Retinal pigment epithelial cell (primary cell): ENCODE results near the gene FNDC10.

Experiments
- DNase-seq: peaks from one replicate; pipeline ENCODE4 v3.0.0-alpha.2; 2010; ENCODE audit warnings: low read depth
- H3K4me3 ChIP-seq: 2 replicates; pipeline ENCODE4 v1.5.1; 2011; ENCODE audit warnings: mild to moderate bottlenecking, low read length, control low read depth, moderate library complexity
- TF ChIP-seq, protein P1 (sequence below): conservative IDR thresholded peaks from 2 replicates; pipeline ENCODE4 v1.5.1; 2011; ENCODE audit warnings: low read depth, low read length, control low read depth, inconsistent platforms

The FNDC10 gene

DNA sequence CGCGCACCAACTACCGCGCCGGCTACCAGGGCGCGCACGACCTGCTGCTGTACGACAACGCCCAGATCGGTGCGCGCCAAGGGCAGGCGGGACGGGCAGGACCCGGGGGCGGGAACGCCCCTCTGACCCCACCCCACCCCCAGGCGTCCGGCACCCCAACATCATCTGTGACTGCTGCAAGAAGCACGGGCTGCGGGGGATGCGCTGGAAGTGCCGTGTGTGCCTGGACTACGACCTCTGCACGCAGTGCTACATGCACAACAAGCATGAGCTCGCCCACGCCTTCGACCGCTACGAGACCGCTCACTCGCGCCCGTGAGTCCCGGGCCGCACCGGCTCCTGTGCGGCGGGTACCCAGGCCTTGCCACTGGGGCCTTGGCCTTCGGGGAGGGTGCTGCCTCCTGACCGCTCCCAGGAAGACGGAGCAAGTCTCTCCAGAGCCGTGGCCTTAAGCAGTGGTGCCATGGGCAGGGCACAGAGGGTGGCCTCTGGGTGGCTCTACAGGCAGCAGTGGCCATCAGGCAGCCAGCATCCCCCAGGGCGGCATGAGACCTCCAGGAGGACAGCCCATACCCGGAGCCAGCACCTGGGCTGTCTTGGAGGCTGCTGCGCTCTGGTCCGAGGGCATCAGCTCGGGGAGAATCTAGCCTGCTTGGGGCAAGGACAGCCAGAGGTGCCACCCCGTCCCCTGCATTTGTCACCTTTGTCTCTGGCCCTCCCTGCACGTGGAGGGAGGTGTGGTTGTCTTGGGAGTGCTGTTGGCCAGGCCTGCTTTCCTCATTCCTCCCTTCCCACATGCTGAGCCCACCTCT, 23.9 kb upstream of the FNDC10 start:
- no peak overlapping the region for H3K4me3 ChIP-seq
- no peak for DNase-seq
- TF ChIP-seq, protein P1, sequence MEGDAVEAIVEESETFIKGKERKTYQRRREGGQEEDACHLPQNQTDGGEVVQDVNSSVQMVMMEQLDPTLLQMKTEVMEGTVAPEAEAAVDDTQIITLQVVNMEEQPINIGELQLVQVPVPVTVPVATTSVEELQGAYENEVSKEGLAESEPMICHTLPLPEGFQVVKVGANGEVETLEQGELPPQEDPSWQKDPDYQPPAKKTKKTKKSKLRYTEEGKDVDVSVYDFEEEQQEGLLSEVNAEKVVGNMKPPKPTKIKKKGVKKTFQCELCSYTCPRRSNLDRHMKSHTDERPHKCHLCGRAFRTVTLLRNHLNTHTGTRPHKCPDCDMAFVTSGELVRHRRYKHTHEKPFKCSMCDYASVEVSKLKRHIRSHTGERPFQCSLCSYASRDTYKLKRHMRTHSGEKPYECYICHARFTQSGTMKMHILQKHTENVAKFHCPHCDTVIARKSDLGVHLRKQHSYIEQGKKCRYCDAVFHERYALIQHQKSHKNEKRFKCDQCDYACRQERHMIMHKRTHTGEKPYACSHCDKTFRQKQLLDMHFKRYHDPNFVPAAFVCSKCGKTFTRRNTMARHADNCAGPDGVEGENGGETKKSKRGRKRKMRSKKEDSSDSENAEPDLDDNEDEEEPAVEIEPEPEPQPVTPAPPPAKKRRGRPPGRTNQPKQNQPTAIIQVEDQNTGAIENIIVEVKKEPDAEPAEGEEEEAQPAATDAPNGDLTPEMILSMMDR: no peak

DNA sequence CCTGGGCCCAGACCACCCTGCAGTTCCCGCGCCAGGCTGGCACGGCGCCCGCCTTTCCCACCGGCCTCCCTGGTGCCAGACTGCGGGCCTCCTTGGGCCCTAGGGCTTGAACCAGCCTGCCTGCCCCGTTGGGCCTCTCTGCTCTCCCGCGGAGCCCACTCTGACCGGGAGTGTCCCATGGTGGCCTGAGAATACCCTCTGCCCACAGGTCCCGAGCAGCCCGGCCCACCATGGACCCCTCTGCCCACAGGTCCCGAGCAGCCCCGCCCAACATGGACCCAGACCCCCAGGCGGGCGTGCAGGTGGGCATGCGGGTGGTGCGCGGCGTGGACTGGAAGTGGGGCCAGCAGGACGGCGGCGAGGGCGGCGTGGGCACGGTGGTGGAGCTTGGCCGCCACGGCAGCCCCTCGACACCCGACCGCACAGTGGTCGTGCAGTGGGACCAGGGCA, 23.3 kb upstream of the FNDC10 start:
- no peak for DNase-seq
- no peak overlapping the region for H3K4me3 ChIP-seq
- TF ChIP-seq, protein P1: no peak

DNA sequence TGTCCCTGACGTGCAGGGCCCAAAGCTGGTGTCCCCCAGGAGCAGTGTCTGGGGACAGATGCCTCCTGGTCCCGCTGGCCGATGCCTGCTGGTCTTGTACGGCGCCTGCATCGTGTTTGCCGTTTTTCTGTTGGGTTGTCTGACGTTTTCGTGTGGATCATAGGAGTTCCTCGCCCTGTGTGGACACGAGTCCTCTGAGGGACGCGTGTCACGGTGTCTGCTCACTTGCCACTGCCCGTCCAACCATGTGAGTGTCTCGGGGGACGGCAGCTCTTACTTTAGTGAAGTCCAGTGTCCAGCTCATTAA, 22.8 kb upstream of the FNDC10 start:
- TF ChIP-seq, protein P1: no peak
- H3K4me3 ChIP-seq: no peak overlapping the region
- DNase-seq: no peak

DNA sequence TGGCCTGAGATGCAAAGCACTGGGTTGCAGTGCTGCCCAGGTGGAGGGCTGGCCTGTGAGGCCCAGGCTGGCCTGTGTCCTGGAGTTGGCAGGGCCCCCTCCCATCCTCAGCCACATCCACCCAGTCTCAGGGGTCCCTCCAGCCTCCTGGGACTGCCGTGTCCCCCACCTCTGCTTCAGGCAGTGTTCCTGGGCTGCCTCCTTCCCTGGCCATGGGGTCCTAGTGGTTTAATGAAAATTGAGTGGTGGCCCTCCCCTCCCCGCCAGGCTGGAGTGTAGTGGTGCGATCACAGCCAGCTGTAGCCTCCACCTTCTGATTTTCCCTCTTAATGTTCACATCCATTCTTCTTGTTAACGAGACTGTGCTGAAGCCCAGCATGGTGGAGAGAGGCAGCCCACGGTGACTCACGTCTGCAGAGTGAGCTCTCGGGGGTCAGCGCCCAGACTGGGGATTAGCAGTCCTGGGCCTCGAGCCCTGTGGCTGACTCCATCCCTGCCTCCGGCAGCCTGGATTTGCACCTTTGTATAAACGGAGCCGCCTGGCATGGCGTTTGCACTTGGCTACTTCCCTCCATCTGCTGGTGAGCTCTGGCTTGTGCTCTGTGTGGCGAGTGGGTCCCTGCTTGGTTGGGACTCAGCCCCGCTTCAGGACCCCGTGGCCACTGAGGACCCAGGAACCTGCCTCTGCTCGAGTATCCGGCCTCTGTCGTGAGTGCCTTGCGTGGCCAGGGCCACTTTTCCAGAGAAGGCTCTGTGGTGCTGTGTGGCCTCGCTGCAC, 22.3 kb upstream of the FNDC10 start:
- DNase-seq: peak; percentile 81
- TF ChIP-seq, protein P1: peak; percentile 8
- H3K4me3 ChIP-seq: no peak overlapping the region

DNA sequence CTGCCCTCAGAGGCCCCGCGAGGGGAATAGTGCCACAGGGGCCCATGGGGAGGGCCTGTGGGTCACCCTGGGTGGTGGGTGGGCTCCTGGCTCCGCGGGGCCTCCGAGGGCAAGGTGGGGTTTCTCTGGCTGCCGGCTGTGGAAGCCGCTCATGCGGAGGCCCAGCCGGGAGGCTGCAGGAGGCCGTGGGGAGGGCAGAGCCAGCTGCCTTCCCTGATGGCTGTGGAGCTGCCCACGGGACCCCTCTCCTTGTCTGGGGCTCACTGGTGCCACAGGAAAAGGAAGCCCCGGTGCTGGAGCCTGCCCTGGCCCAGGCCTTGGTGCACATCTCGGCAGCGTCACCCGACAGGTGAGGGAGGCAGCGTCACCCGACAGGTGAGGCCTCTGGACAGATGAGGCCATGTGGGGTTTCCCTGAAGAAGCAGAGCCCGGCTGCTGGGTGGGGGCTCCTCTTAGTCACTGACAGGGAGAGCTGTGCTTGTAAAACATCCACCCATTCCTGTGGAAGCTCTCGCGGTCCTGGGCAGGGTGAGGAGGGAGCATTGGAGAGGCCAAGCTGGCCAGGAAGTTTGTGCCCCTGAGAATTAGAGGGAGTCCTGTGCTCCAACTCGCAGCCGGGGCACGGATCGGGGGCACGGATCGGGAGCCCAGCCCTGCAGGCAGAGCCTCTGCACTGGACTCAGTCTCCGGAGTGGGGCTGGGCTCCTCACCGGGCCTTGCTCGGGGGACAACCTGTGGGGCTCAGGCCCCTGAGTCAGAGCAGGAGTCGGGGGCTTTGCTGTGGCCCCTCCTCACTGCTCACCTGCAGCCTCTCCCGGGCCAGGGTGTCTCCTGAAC, 21.5 kb upstream of the FNDC10 start:
- no peak for DNase-seq
- no peak overlapping the region for H3K4me3 ChIP-seq
- TF ChIP-seq, protein P1: no peak

DNA sequence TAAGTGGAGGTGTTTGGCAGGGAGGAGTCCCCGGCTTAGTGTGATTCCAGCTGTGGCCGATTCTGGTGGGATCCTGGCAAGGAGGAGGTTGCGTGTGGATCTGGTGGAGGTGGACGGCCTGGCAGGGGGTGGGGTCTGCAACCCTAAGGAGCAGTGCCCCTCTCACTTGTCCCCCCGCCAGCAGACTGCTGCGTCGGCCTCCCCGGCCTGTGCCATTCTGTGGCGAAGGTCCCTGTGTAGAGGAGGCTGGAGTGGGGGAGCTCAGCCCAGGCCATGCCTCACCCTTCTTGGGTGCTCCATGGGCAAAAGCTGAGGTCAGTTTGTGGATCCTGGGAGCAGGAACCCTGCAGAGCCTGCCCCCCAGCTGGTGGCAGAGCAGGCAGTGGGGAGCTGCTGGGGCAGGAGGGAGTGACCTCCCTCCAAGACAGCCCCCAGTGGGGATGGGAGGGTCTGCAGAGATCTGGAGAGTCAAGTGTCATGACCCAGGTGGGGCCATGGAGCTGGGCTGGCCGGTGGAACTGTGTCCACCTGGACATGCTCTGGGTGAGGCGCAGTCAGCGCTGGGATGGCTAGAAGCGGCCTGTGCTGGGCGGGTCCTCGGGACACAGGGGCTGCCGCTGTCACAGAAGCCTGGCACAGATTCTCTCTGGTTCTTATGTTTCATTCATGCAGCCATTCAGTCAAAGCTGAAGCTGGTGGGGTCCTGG, 20.7 kb upstream of the FNDC10 start:
- TF ChIP-seq, protein P1: no peak
- no peak overlapping the region for H3K4me3 ChIP-seq
- DNase-seq: no peak
